Liver (tissue), 3 donors: ENCODE data around the gene RAB3B.

Source experiments
- CTCF ChIP-seq: fragments of 150-350 bp; IDR thresholded peaks from 2 replicates; pipeline ENCODE4 v1.5.1; 2017; ENCODE audit warnings: improper control_type of control experiment, low read depth, low read length; ENCODE audit not compliant: missing input control
- GABPA ChIP-seq, 2 donors: IDR thresholded peaks in 1 of 2; conservative IDR thresholded peaks in 1 of 2; 2 replicates each; pipeline ENCODE4 v1.6.1; 2016; ENCODE audit warnings: antibody characterized with exemption in 2 of 2, mild to moderate bottlenecking in 1 of 2, moderate library complexity in 1 of 2
- RAD21 ChIP-seq, 2 donors: IDR thresholded peaks; 2 replicates each; pipeline ENCODE4 v1.6.1; 2016; ENCODE audit warnings: antibody characterized with exemption in 2 of 2, mild to moderate bottlenecking in 2 of 2
- YY1 ChIP-seq: IDR thresholded peaks from 2 replicates; pipeline ENCODE4 v1.6.1; 2016; ENCODE audit warnings: antibody characterized with exemption, mild to moderate bottlenecking
- TF ChIP-seq, protein P1 (sequence below): IDR thresholded peaks from 2 replicates; pipeline ENCODE4 v1.6.1; 2016; ENCODE audit warnings: antibody characterized with exemption, mild to moderate bottlenecking
- donor health status: healthy.
- donor health status: healthy.

DNA sequence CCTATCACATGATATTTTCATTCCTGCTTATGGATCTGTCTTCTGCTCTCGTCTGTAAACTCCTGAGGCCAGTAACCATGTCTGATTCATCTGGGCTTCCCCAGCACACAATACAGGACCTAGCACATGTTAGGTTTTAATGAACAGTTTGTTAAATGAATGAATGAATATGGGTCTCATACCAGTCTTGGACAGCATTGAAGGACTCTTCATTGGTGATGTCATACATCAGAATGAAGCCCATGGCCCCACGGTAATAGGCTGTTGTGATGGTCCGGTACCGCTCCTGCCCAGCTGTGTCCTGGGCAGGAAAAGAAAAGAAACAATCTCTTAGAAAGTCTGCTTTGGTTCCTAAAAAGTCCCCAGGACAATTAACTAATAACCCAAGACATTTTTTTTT, 53.4 kb downstream of the RAB3B start:
- TF ChIP-seq YY1, result no peak
- TF ChIP-seq GABPA (IDR thresholded peaks at IDR 0.05 in 1 of 2, conservative IDR thresholded peaks at IDR 0.05 in 1 of 2), result no peak
- no peak for TF ChIP-seq CTCF
- TF ChIP-seq, protein P1, sequence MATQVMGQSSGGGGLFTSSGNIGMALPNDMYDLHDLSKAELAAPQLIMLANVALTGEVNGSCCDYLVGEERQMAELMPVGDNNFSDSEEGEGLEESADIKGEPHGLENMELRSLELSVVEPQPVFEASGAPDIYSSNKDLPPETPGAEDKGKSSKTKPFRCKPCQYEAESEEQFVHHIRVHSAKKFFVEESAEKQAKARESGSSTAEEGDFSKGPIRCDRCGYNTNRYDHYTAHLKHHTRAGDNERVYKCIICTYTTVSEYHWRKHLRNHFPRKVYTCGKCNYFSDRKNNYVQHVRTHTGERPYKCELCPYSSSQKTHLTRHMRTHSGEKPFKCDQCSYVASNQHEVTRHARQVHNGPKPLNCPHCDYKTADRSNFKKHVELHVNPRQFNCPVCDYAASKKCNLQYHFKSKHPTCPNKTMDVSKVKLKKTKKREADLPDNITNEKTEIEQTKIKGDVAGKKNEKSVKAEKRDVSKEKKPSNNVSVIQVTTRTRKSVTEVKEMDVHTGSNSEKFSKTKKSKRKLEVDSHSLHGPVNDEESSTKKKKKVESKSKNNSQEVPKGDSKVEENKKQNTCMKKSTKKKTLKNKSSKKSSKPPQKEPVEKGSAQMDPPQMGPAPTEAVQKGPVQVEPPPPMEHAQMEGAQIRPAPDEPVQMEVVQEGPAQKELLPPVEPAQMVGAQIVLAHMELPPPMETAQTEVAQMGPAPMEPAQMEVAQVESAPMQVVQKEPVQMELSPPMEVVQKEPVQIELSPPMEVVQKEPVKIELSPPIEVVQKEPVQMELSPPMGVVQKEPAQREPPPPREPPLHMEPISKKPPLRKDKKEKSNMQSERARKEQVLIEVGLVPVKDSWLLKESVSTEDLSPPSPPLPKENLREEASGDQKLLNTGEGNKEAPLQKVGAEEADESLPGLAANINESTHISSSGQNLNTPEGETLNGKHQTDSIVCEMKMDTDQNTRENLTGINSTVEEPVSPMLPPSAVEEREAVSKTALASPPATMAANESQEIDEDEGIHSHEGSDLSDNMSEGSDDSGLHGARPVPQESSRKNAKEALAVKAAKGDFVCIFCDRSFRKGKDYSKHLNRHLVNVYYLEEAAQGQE, result no peak
- TF ChIP-seq RAD21 (IDR thresholded peaks at IDR 0.05), result no peak
